Neuronal stem cell (in vitro differentiated cells): ENCODE results near the gene SLC25A46.

Experiments
- DNase-seq: peaks from one replicate; pipeline ENCODE4 v3.0.0-alpha.2; 2013; ENCODE audit warnings: low spot score
- H2AFZ ChIP-seq: one replicate; pipeline ENCODE4 v1.6.1; 2013; ENCODE audit warnings: mild to moderate bottlenecking, low read length, inconsistent platforms
- H2AK5ac ChIP-seq: 2 replicates; pipeline ENCODE4 v1.6.1; 2013; ENCODE audit warnings: low read depth, mild to moderate bottlenecking, inconsistent platforms, low read length, moderate library complexity, mixed read lengths
- H2BK120ac ChIP-seq: 2 replicates; pipeline ENCODE4 v1.6.1; 2013; ENCODE audit warnings: low read depth, mild to moderate bottlenecking, inconsistent platforms, low read length, moderate library complexity, mixed read lengths
- H2BK12ac ChIP-seq: one replicate; pipeline ENCODE4 v1.6.1; 2013; ENCODE audit warnings: low read length, inconsistent platforms
- H2BK15ac ChIP-seq: 2 replicates; pipeline ENCODE4 v1.6.1; 2013; ENCODE audit warnings: mild to moderate bottlenecking, low read length, inconsistent platforms, mixed read lengths
- H2BK5ac ChIP-seq: one replicate; pipeline ENCODE4 v1.6.1; 2013; ENCODE audit warnings: inconsistent platforms, mild to moderate bottlenecking, low read length, moderate library complexity
- H3K14ac ChIP-seq: one replicate; pipeline ENCODE4 v1.6.1; 2013; ENCODE audit warnings: low read length, inconsistent platforms
- H3K18ac ChIP-seq: 2 replicates; pipeline ENCODE4 v1.6.1; 2013; ENCODE audit warnings: low read length, inconsistent platforms
- H3K23ac ChIP-seq: 2 replicates; pipeline ENCODE4 v1.6.1; 2013; ENCODE audit warnings: low read depth, mild to moderate bottlenecking, mixed read lengths, low read length, inconsistent platforms; ENCODE audit not compliant: poor library complexity
- H3K27ac ChIP-seq: replicated peaks from 3 replicates; pipeline ENCODE4 v1.5.1; 2013; ENCODE audit warnings: low read length, inconsistent platforms
- H3K27me3 ChIP-seq, 3 experiments: 2 replicates each; pipeline ENCODE4 v1.6.1; 2013; ENCODE audit warnings: low read length in 3 of 3, mild to moderate bottlenecking in 2 of 3, inconsistent platforms in 1 of 3, low read depth in 1 of 3, mixed read lengths in 1 of 3, moderate library complexity in 1 of 3; ENCODE audit not compliant: control insufficient read depth in 3 of 3, insufficient read depth in 3 of 3
- H3K36me3 ChIP-seq, 2 donors: replicated peaks in 1 of 2; 2 replicates each; pipeline ENCODE4 v1.6.1; 2013; ENCODE audit warnings: low read length in 2 of 2; ENCODE audit not compliant: control insufficient read depth in 2 of 2, insufficient read depth in 2 of 2
- H3K4ac ChIP-seq: 2 replicates; pipeline ENCODE4 v1.6.1; 2013; ENCODE audit warnings: inconsistent platforms, mild to moderate bottlenecking, low read length, moderate library complexity
- H3K4me1 ChIP-seq, 2 donors: 1 replicate in 1 of 2; 2 replicates in 1 of 2; pipeline ENCODE4 v1.6.1; 2013; ENCODE audit warnings: low read length in 2 of 2, low read depth in 1 of 2; ENCODE audit not compliant: control insufficient read depth in 2 of 2, insufficient read depth in 1 of 2
- H3K4me2 ChIP-seq: one replicate; pipeline ENCODE4 v1.6.1; 2013; ENCODE audit warnings: mild to moderate bottlenecking, low read length, inconsistent platforms; ENCODE audit not compliant: insufficient read depth, poor library complexity, severe bottlenecking
- H3K4me3 ChIP-seq, 2 donors: 2 replicates each; pipeline ENCODE4 v1.5.1; 2013; ENCODE audit warnings: low read length in 2 of 2, mild to moderate bottlenecking in 2 of 2, inconsistent platforms in 1 of 2, moderate library complexity in 1 of 2
- H3K79me1 ChIP-seq: one replicate; pipeline ENCODE4 v1.6.1; 2013; ENCODE audit warnings: low read depth, mild to moderate bottlenecking, inconsistent platforms, low read length, moderate library complexity
- H3K9ac ChIP-seq: one replicate; pipeline ENCODE4 v1.6.1; 2013; ENCODE audit warnings: mild to moderate bottlenecking, low read depth, low read length, inconsistent platforms; ENCODE audit not compliant: poor library complexity
- H3K9me3 ChIP-seq, 2 donors: replicated peaks in 1 of 2; 2 replicates each; pipeline versions ENCODE3 to v1.6.1; 2013; ENCODE audit warnings: low read length in 2 of 2, mild to moderate bottlenecking in 2 of 2, inconsistent platforms in 1 of 2, low read depth in 1 of 2, mixed read lengths in 1 of 2, moderate library complexity in 1 of 2; ENCODE audit not compliant: control insufficient read depth in 2 of 2, insufficient read depth in 1 of 2
- H4K8ac ChIP-seq: one replicate; pipeline ENCODE4 v1.6.1; 2013; ENCODE audit warnings: low read depth, mild to moderate bottlenecking, inconsistent platforms, low read length, moderate library complexity
- H4K91ac ChIP-seq: one replicate; pipeline ENCODE4 v1.6.1; 2013; ENCODE audit warnings: low read length, low read depth, mild to moderate bottlenecking, inconsistent platforms; ENCODE audit not compliant: poor library complexity
- WGBS, 2 donors: extraction: QIAGEN DNeasy Blood & Tissue Kit; methylation state at CpG; one replicate each; pipeline ENCODE4 v1.1.7; 2013; ENCODE audit warnings: missing lambda C conversion rate in 2 of 2, mixed read lengths in 1 of 2; ENCODE audit not compliant: insufficient read length in 2 of 2, insufficient replicate concordance in 1 of 2; ENCODE audit errors: extremely low coverage in 2 of 2; 5-methylcytosine and 5-hydroxymethylcytosine counted together

SLC25A46 gene

GRCh38 chr5:110716247-110717245 lies 22.3 kb upstream of the SLC25A46 start:
- Histone ChIP-seq H3K4ac (no peak overlapping the region), H3K23ac (no peak overlapping the region), H3K4me1 (no peaks in the 10 kb centered on the region), H2BK15ac (no peak overlapping the region), H3K14ac (no peak overlapping the region), H3K36me3 (no peaks in the 10 kb centered on the region), H2BK12ac (no peak overlapping the region), H3K18ac (no peak overlapping the region), H4K8ac (no peak overlapping the region), H2AFZ (no peak overlapping the region), H2BK5ac (no peak overlapping the region), H2BK120ac (no peak overlapping the region), H3K27ac (no peak overlapping the region), H3K9me3 (no peaks in the 10 kb centered on the region), H3K27me3 (no peaks in the 10 kb centered on the region), H3K79me1 (no peaks in the 10 kb centered on the region), H3K4me3 (no peak overlapping the region), H3K9ac (no peak overlapping the region), H2AK5ac (no peak overlapping the region), H3K4me2 (no peak overlapping the region), H4K91ac (no peak overlapping the region)
- no CpG with 5 or more reads among the region's 5 CpGs for WGBS, 2 donors
- DNase-seq, result no peak

GRCh38 chr5:110718311-110718710 lies 20.5 kb upstream of the SLC25A46 start:
- Histone ChIP-seq H3K79me1 (no peaks in the 10 kb centered on the region), H2AK5ac (no peak overlapping the region), H2AFZ (no peak overlapping the region), H4K91ac (no peak overlapping the region), H4K8ac (no peak overlapping the region), H2BK5ac (no peak overlapping the region), H3K4me3 (no peak overlapping the region), H3K27me3 (no peaks in the 10 kb centered on the region), H3K14ac (no peak overlapping the region), H3K23ac (no peak overlapping the region), H3K9ac (no peak overlapping the region), H3K4me2 (no peak overlapping the region), H3K9me3 (peaks cover 0 to 2% of the 10 kb centered on the region in 2 donors), H3K4ac (no peak overlapping the region), H2BK15ac (no peak overlapping the region), H2BK12ac (no peak overlapping the region), H2BK120ac (no peak overlapping the region), H3K27ac (no peak overlapping the region), H3K18ac (no peak overlapping the region), H3K4me1 (no peaks in the 10 kb centered on the region), H3K36me3 (no peaks in the 10 kb centered on the region)
- no CpG with 5 or more reads among the region's 2 CpGs for WGBS, 2 donors
- DNase-seq, result no peak

DNA sequence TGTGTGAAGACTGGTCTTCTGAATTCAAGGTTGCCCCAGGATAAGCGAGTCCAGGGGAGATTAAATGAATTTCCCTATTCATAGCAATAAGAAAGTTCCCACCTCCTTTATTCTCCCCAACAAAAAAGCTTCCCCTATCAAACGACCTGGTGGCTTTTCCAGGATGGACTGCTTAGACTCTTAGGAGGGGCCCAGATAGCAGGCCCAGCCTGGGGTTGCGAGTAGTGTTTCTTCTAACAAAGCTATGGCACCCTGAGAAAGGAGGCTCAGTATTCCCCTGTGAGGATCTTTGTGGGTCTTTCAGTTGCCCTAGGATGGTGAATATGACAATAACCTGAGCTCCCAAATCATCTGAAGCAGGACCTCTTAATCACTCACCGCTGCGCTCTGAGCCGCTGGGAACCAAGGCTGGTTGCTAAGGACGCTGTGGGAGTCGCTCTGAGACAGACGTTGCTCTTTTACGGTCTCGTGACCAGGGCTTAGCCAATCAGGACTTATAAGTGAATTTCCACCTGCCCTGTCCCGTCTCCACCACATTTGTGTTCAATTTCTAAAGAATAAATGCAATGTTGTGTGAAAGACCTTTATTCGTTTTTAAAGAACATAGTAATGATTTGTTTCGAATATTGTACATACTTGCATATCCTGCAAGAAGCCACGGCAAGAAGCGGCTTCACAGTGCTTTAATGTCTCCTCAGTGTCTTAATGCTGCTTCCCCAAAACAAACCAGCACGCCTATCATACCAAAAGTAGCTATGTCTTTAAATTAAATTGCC lies 12.4 kb upstream of the SLC25A46 start, which contains the start of gene TMEM232:
TMEM232 (minus strand) TSS at position 423 of the 776 bp plus-strand sequence. CDS start 59,319 bp downstream, outside the sequence.
- Histone ChIP-seq H2BK5ac (no peak within 1 kb of the TSS), H3K9ac (no peak within 1 kb of the TSS), H3K4ac (no peak within 1 kb of the TSS), H3K27me3 (no peaks in the 10 kb centered on the region), H3K4me1 (peaks cover 0 to 2% of the 10 kb centered on the region in 2 donors), H3K9me3 (peaks cover 0 to 2% of the 10 kb centered on the region in 2 donors), H4K8ac (no peak within 1 kb of the TSS), H3K18ac (no peak within 1 kb of the TSS), H3K23ac (no peak within 1 kb of the TSS), H2BK120ac (no peak within 1 kb of the TSS), H3K36me3 (no peaks in the 10 kb centered on the region), H4K91ac (no peak within 1 kb of the TSS), H3K79me1 (no peaks in the 10 kb centered on the region), H3K14ac (no peak within 1 kb of the TSS), H2BK12ac (no peak within 1 kb of the TSS), H2AFZ (peak within 1 kb of the TSS; percentile 74), H3K27ac (no peak within 1 kb of the TSS), H2AK5ac (no peak within 1 kb of the TSS), H3K4me2 (peak within 1 kb of the TSS; percentile 60), H2BK15ac (no peak within 1 kb of the TSS), H3K4me3 (peak within 1 kb of the TSS; percentile 25 to 73)
- DNase-seq, result peak; percentile 67
- WGBS, 2 donors, result no CpG with 5 or more reads among the region's 17 CpGs

DNA sequence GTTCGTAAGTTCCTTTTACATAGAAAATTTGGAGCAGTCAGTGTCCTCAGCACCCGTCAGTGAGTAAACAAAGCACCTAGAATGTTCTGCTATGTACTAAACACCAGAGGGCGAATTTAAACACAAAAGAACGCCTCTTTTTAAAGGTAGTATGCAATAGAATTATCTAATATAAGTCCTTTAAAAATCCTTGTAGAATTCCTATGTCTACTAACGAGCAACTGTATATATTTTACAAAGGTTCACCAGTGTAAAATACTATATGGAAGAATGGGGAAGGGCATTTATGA lies 11.8 kb upstream of the SLC25A46 start:
- peak overlapping the region; percentile 25 to 73 for H3K4me3 ChIP-seq
- H3K14ac ChIP-seq, result no peak overlapping the region
- WGBS, 2 donors, result no CpG with 5 or more reads among the region's 5 CpGs
- H3K27me3 ChIP-seq, result no peaks in the 10 kb centered on the region
- H3K4ac ChIP-seq, result no peak overlapping the region
- no peaks in the 10 kb centered on the region for H3K79me1 ChIP-seq
- H2AFZ ChIP-seq, result peak overlapping the region; percentile 74
- no peak overlapping the region for H2BK12ac ChIP-seq
- H2BK5ac ChIP-seq, result no peak overlapping the region
- no peaks in the 10 kb centered on the region for H3K36me3 ChIP-seq
- H3K18ac ChIP-seq, result no peak overlapping the region
- H2BK120ac ChIP-seq, result no peak overlapping the region
- no peak overlapping the region for H4K8ac ChIP-seq
- peaks cover 0 to 2% of the 10 kb centered on the region in 2 donors for H3K4me1 ChIP-seq
- H3K9ac ChIP-seq, result no peak overlapping the region
- DNase-seq, result no peak
- H2BK15ac ChIP-seq, result no peak overlapping the region
- no peak overlapping the region for H2AK5ac ChIP-seq
- H3K23ac ChIP-seq, result no peak overlapping the region
- H3K9me3 ChIP-seq, result peaks cover 0 to 2% of the 10 kb centered on the region in 2 donors
- no peak overlapping the region for H4K91ac ChIP-seq
- H3K4me2 ChIP-seq, result peak overlapping the region; percentile 38
- H3K27ac ChIP-seq, result no peak overlapping the region
